NK-92 (cell line): ENCODE results near the gene RNF144A.

ENCODE experiments used
- DNase-seq: peaks from one replicate; lab custom pipeline; 2025; ENCODE audit not compliant: unreplicated experiment; lab: John Stamatoyannopoulos, UW

RNF144A gene

DNA sequence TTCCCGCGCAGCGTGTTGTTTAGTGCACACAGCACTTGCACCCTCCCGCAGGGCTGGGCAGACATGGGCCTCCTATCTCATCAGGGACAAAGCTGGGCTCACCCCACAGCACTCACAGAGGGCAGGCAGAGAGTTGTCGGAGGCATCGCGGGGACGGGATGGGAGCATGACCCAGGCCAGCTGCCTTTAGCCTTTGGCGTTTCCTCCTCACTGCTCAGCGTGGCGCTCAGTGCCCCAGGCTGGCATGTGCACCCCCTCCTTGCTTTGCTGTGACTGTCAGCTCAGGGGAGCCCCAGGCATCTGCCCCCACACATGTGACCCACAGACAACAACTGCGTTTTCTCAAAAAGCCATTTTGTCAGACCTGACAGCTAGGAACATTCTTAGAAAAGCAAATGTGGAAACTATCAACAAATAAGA, 101.1 kb downstream of the RNF144A start:
- no peak for DNase-seq

DNA sequence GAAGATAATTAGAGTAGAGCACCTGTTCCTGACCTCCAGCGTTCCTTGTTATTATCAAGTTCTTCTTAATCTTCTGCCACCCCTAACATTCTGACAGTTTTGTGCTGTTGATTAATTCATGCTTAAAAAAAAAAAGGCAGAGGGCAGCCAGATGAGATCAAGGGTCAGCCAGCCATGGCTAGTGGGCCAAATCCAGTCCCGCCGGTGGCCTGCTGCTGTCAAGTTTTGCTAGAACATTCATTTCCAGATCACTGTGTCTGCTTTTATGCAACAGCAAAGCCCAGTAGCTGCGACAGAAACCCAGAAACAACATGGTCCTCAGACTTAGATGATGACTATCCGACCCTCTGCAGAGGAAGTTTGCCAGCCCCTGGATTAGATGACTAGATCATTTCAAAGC, 101.6 kb downstream of the RNF144A start:
- no peak for DNase-seq

GRCh38 chr2:7019191-7019590, 102.0 kb downstream of the RNF144A start:
- DNase-seq = no peak

- DNase-seq = no peak
Observed at GRCh38 chr2:7020059-7020458, 102.8 kb downstream of the RNF144A start.

DNA sequence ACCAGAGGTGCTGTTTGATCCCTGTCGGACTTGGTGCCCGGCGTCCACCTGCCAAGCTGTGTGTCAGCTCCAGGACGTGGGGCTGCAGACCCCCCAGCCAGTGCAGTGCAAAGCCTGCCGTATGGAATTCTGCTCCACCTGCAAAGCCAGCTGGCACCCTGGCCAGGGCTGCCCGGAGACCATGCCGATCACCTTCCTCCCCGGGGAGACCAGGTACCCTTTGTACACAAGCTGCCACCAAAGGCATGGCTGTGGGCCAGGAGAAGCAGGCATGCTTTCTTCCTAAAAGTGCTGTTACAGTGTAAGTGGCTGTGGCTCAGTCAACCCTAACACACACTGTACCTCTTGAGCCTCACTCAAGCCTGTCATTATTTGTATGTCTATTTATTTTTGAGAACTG, 103.3 kb downstream of the RNF144A start:
- DNase-seq = no peak

DNA sequence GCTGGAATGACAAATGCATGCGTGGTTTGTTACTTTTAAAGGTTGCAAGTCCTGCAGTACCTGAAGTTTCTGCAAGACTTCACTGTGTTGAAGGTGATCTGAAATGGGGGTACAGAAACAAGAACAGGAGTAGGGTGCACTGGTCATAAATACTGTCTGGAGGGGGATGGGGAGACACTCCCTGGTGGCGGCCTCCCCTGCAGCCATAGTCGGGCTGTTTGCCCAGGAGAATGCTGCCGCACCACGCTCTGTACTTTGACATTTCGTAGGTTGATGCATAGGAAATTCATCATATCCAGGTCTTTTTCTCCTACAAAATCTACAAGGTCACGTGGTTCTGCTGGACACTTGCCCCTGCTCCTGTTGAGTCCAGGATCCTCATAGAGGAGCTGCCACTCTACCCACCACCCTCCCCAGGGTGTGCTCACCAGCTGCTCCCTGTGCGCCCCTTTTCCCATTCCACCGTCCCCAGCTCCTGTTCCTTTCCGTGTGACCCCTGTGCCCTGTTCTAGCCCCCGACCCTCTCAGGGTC, 103.8 kb downstream of the RNF144A start:
- no peak for DNase-seq

GRCh38 chr2:7022492-7023385, 105.5 kb downstream of the RNF144A start:
- no peak for DNase-seq

DNA sequence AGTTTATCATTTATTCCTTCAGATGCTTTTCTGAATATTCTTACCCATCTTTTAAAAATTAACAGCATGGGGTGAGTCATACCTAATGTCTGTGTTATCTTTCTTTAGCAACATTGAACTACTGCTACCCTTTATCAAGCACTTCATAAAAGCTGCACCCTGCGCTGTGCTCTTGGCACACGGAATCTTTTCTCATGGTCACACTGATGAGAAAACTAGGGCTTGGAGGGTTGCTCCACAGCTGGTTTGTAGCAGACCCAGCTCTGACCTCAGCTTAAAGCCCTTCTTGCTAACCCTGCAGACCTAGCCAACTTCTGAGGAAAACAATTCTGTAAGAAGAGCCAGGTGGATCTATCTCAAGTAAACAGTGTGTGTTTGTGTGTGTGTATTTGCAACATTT, 106.3 kb downstream of the RNF144A start:
- no peak for DNase-seq

DNA sequence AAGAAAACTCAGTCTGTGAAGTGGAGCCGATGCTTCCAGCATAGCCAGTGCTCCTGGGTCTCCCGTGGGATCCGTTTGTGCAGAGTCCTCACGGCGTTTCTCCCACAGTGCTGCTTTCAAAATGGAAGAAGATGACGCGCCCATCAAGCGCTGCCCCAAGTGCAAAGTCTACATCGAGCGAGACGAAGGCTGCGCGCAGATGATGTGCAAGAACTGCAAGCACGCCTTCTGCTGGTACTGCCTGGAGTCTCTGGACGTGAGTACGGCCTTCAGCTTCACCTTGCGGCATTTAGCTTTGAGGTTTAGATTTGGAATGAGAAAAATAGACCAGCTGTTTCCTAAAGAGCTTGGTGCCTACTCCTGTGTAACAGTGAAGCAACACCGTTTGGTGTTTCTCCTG, 107.0 kb downstream of the RNF144A start:
- DNase-seq = no peak

DNA sequence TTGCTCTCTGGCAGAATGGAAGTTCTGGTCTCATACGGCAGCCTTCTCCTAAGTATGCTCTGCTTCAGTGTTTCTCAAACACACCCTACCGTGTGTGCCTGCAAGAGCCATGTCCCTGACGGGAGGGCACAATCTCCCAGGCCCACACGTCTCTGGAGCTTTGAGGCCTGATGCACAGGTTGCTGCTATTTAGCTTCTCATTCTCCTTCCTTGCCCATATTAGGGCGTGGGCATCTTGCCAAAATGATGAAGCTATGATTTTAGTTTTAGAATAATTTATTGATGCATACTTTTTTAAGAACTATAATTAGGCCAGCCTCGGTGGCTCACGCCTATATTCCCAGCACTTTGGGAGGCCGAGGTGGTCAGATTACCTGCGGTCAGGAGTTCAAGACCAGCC, 107.9 kb downstream of the RNF144A start:
- no peak for DNase-seq

DNA sequence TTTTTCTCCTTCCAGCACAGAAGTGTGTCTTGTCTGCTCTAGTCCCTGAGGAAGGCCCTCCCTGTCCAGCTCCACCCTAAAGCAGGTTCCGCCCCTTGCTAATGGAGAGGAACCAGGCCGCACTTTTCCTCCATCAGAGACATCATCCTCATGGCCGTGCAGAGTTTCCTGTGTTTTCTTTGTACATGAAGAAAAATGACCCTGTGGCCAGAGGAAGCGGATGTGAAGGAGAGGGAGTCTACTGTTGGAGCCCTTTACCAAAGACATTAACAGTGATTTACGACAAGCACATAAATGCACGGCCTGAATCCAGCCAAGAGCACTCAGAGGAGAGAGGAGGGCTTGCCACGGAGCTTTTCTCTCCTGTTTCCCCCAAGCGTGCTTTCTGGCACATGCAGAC, 109.5 kb downstream of the RNF144A start:
- DNase-seq = no peak

- no peak for DNase-seq
Observed at GRCh38 chr2:7027411-7027810, 110.2 kb downstream of the RNF144A start.

GRCh38 chr2:7027956-7028655, 110.9 kb downstream of the RNF144A start:
- no peak for DNase-seq

GRCh38 chr2:7028846-7029245, 111.6 kb downstream of the RNF144A start:
- no peak for DNase-seq

- no peak for DNase-seq
Observed at GRCh38 chr2:7029291-7030059, 112.3 kb downstream of the RNF144A start.

DNA sequence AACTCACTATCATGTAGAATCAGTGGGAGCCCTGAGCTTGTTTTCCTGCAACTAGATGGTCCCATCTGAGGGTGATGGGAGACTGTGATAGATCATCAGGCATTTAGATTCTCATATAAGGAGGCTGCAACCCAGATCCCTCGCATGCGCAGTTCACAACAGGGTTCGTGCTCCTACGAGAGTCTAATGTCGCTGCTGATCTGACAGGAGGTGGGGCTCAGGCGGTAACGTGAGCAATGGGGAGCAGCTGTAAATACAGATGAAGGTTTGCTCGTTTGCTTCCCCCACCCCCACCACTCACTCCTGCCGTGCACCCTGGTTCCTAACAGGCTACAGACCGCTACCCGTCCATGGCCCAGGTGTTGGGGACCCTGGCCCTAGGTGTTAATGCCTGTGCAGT, 113.6 kb downstream of the RNF144A start:
- DNase-seq = no peak

DNA sequence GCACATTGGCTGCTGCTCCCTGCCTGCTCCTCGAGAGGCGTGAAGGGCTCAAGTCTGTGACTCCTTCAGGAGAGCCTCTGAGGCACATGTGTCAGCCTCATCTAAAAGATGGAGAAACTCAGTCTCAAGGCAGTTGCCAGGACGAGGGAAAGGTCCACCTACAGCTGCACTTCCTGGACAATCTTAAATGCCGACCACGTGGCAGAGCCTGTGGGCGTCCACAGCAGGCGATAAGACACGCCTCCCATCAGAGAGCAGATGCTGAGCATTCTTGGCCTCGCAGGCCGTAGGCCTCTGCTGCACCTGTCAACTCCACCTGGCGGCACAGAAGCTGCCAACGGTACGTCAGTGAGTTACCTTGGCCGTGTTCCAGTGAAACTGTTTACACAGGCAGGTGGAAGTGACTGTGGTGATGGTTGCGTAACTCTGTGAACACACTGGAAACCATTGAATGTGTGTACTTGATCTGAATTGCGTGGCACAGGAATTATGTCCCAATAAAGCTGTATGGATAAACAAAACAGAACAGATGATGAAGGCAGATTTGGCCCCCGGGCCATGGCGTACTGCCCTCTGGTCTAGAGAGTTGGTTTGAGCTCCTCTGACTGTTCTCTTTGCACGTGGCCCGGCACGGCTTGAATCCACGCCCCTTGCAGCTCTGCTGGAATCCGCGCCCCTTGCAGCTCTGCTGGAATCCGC, 114.5 kb downstream of the RNF144A start:
- no peak for DNase-seq

- DNase-seq = no peak
Observed at GRCh38 chr2:7032371-7032770, 115.2 kb downstream of the RNF144A start.

- DNase-seq = no peak
Observed at GRCh38 chr2:7033136-7033960, 116.1 kb downstream of the RNF144A start.

DNA sequence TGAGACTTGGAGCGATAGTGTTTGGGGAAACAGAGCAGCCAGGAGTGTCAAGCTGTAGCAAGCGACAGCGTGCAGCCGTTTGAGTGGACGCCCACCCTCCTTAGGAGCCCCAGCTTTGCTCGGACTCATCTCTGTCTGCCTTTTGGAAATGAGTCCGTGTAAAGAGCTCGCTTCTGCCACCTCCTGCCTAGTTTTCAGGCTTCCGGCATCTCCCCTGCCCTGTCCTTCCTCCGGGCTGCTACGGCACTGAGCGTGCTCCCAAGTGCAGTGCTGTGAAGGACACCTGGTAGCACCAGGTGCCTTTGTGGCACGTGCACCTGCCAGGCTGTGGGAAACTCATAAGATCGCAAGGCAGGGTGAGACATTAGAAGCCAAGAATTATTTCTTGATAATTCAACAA, 117.1 kb downstream of the RNF144A start:
- DNase-seq = no peak
